HG03575 (cell line): ENCODE measurements around the gene BCL2L1.
"Not testable (repeated sequence)": the region's sequence is repeated elsewhere in the genome, so short reads cannot be mapped to it uniquely, and the experiment has no call there.

Experiments used
- ATAC-seq: cut with Tn5 transposase; IDR thresholded peaks from one replicate; pipeline ENCODE4 v1.9.1; 2021; ENCODE audit not compliant: unreplicated experiment, insufficient number of reproducible peaks, low FRiP score; ENCODE audit errors: extremely low read depth

Gene BCL2L1

DNA sequence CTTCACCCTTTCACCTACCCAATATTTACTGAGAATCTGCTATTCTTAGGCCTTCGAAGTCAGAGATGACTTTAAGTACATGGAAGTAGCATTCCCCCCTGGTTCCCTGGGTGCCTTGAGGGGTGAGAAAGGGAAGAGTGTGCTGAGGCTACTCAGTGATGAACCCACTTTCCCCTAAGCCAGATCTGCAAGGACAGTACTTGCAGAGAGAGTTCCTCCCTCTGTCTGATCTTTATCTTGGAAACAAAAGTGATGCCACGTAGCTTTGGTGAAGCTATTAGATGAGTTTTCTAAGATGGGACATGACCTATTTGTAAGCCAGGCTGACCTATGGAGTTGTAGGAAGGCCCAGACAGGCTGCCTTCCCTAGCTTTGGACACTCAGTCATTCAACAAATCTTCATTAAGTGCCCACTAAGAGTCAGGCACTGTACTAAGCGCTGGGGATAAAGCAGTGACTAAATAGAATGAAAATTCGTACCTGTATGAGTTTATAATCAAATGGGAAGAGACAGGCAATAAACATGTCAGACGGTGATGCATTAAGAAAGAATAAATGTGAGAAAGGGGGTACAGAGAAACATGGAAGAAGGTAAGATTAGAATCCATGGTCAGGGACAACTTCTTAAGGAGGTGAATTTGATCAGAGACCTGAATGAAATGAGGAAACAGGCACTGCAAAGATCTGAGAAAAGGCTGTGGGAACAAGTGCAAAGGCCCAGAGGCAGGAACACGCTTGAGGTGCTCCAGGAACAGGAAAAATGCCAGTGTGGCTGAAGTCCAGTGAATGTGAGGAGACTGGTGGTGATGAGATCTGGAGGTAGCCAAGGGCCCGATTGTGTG lies 42.2 kb downstream of the BCL2L1 start:
- ATAC-seq: no peak

DNA sequence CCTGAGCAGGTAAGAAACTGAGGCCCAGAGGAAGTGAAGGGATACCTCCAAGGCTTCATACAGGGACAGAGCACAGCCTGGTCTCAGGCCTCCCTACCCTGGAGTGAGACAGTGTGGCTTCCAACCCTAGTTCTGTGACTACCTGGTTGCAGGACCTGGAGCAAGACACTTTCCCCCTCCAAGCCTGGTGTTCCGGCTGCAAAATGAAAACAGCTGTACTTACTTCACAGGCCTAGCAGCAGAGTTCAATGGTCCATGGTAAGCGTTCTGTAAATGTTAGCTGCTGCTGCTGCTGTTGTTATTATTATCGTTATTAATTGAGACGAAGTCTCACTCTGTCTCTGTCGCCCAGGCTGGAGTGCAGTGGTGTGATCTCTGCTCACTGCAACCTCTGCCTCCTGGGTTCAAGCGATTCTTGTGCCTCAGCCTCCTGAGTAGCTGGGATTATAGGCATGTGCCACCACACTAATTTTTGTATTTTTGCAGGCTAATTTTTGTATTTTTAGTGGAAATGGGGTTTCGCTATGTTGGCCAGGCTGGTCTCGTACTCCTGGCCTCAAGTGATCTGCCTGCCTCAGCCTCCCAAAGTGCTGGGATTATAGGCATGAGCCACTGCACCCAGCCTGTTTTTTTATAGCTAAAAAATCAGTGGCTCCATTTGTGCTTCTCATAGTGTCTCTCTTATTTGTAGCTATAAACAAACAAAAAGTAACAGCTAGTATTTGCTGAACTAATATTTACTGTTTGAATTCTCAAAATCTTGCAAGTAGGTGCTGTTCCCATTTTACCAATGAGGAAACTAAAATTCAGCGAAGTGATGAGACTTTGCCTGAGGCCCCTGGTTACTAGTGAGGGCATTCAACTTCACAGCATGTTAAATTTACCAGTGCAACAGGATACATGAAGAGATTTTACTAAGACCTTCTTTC lies 43.0 kb downstream of the BCL2L1 start:
- no peak for ATAC-seq

DNA sequence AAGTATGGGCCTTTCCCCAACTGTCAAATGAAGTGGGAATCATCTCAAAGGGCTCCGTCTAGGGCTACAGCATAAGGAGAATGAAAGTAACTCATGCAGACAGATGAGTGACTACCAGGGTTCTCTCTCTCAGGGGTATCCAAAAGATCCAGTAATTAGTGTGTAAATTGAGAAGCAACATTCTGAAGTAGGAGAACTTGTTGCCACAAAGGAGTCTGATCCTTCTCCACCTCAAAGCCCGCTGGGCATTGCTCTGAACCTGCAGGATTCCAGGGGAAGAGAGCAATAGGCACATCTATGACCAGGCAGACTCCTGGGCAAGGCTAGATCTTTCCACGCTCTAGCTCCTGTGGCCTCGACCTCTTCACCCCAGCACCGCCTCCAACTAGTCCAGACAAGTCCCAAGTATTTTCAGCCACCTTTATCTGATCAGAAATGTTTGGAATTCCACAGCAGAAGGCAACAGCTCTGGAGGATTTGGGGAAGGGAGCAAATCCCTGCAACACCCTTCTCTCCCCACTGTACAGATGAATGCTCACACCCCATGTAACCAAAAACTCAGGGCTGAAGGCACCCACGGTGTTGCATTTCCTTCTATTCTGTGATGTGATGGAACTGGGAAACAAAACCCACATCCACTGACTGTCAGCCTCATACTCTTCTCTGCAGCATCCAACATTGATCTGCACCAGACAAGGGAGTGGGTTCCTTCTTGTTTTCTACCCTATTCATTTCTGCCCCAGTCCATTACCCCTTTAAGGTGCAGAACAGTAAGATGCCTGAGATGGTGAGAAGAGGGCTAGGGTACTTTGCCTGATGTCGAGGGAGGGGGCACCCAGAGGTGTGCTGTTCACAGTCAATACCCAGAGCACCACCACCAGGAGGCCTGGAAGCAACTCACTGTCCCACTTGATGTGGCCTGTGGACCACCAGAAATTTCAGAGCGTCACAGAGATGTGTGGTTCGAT lies 44.0 kb downstream of the BCL2L1 start:
- ATAC-seq: no peak

DNA sequence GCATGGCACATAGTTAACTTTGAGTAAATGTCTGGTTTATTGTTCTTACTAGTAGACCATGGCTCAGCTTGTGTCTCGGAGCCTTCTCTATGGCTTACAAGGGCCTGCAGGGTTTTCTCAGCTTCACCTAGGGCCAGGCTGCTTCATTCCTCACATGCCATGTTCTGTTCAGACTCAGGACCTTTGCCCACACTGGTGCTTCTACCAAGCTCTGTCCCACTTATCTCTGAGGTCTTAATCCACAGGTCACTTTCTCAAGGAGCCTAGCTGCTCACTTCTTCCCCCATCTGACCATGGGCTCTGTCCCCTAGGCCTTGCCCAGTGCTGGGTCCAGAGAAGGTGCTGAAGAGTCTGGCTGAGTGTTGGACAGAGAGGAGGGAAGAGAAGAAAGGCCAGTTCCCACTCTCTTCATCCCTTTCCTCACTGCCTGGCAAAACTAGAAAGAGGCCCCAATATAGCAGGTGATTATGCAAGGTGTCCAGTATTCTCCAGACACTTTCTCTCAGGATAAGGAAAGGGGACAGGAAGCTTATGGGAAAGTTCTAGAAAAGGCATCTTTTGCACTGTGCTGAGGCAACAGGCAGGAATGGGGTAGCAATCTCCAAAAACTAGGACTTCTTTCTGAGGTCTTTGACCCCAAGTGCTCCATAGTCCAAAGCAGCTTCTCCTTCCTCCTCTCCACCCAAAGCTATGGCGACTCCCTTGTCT lies 45.0 kb downstream of the BCL2L1 start:
- no peak for ATAC-seq

GRCh38 chr20:31676609-31676989 lies 46.1 kb downstream of the BCL2L1 start:
- ATAC-seq: no peak

GRCh38 chr20:31675828-31676608 lies 46.6 kb downstream of the BCL2L1 start:
- no peak for ATAC-seq

DNA sequence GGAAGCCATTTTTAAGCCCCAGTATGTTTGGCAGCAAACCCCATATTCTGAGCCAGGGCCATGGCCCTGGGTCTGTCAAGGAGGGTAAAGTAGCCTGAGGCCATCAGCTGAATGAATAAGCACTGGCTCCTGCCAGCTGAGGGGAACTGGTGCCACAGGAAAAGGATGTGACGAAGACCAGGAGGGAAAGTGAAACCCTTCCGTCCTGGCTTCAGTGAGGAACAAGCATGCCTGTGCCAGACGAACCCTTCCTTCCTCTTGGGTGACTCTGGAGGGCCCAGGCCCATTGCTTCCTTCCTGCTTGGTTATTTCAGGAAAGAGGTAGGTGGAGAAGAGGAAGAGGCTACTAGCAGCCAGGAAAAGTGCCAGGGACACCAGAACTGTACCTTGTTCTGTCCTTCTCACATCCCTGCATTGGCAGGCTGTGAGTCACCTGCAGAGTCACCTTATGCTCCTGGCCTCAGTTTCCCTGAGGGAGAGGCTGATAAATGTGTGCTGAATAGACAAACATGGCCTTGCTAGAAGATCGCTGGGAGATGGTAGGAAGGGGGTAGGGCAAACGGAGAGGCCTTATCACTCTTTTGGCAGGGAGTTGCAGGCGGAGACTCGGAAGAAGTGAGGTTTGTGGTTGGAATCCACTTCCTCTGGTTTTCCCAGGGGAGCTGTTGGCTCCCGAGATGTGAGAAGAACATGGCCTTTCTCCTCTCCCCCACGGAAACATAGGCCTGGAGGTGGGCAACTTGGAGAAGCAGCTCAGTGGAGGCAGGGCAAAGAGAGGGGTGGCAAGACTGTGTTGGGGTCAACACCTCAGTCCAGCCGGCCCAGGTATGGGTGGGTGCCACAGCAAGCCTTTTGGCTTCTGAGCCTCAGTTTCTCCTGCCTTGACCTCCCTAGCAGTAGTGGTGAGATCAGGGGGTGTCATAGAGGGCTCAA lies 47.5 kb downstream of the BCL2L1 start:
- no peak for ATAC-seq

DNA sequence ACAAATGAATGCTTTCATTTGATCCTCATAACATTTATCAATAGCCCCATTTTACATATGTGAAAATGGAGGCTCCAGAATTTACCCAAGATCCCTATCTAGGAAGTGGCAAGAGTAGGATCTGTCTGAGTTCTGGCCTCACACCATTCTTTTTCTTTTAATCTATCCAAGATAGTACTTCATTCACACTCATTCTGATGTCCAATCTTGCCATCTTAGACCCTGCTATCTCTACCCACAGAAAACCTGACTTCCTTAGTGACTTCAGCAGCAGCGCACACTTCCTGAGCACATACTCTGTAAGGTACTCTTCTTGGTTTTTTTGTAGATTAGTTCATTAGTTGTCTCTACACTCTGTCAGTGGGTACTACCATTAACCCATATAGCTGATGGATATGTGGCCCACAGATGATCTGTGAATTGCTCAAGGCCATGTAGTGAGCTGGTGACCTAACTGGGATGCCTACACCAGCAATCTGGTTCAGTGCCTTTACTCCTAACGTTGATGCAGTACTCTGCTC lies 48.7 kb downstream of the BCL2L1 start:
- no peak for ATAC-seq

DNA sequence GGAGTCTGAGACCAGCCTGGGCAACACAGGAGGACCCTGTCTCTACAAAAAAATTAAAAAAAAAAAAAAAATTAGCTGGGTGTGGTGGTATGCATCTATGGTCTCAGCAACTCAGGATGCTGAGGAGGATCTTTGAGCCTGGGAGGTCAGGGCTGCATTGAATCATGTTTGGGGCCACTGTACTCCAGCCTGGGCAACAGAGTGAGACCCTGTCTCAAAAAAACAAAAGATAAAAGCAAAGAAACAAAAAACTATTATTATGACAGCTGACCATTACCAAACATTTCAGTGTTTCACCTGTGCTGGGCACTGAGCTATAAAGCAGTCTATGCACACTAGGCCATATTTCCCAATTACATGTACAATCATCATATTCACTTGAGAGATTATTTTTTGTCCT lies 49.2 kb downstream of the BCL2L1 start:
- no peak for ATAC-seq

GRCh38 chr20:31671324-31671723 lies 51.3 kb downstream of the BCL2L1 start:
- no peak for ATAC-seq

DNA sequence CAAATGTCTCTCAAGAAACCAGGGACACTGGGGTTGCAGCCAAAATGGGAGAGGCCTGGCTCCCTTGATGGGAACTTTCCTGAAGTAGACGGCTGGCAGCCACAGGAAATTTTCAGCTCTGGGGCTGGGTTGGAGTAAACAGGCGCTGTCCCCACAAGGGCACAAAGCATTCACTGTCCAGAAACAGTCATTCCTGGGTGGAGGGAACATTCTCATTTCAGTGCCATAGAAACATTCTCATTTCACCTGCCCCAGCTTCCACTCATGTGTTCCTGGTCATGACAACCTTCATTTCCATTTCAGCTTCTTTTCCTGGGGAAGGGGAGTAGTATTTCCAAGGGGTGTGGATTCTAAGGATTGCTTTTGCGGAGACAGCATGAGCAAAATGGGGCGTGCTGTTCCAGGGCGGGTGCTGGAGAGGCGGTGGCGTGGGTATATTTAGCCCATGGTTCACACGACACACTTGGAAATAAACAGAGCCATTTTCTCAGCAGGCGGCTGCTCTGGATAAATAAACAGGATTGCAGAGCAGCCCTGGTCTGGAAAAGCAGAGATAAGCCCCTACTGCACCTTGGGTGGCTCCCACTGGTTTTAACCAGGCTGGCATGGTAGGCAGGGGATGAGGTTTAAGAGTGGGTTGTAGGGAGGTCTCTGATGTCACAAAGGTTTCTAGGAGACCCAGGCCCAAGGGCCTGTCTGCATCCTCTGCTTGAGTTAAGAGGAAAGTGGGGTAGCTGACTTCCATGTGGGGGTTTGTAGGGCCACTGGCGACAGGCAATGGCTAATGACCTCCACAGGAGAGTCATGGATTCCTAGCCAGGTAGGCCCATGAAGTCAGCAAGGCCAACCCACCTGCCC lies 52.1 kb downstream of the BCL2L1 start:
- no peak for ATAC-seq

DNA sequence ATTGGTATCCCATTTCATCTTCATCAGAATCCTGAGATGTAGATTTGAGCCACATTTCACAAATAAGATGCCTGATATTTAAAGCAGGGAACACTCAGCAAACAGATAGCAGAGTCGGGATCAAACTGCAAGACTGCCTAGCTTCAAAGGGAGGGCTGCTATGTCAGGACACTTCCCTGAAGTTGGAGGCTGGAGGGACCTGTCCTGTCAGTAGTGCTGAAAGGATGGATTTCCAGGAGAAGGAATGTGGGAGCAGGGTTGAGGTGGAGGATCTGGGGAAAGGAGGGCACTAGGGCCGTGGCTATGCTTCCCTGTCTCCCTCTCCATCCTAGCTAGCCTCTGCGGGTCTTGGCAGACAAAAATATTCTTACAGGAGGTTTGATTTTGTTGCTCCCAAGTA lies 52.8 kb downstream of the BCL2L1 start:
- no peak for ATAC-seq

DNA sequence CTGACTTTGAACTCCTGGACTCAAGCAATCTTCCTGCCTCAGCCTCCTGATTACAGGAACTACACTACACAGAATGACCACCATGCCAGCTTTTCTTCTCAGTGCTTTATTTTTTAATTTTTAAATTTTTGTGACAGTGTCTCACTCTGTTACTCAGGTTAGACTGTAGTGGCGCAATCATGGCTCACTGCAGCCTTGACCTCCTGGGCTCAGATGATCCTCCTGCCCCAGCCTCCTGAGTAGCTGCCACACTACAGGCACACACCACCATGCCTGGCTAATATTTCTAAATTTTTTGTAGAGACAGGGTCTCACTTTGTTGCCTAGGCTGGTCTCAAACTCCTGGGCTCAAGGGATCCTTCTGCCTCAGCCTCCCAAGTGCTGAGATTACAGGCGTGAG lies 53.7 kb downstream of the BCL2L1 start:
- ATAC-seq: not testable (repeated sequence)

DNA sequence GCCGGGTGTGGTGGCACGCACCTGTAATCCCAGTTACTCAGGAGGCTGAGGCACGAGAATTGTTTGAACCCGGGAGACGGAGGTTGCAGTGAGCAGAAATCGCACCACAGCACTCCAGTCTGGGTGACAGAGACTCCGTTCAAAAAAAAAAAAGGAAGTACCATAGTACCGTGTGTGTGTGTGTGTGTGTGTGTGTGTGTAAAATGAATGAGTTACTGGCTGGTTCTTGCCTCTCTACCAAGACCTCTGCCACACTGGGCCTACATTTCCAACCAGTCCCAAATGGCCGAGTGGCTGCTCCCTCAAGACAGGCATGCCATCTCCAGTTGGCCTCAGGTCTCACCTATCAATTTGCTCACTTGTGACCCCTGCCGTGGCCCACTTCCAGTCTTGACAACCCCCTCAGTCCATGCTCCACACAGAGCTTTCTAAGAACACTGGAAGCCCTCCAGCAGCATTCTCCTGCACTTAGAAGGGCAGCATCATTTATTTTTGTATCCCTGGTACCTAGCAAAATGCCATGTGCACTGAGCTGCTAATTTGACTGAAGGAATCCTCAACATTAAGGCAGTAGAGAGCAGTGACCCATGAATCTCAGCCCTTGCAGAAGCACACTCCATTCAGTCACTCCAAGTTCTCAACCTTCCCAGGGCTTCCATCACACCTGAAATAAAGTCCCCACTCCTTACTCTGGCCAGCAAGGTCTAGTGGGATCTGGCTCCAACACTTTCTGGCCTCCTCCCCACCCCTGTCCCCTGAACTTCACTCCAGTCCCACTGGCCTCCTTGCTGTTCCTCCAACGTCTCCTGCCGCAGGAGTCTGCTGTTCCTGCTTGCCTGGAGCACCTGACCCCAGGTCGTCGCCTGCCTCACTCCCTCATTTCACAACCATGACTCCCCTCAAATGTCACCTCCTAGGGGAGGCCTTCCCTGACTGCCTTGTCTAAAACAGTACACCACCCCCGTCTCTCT lies 55.1 kb downstream of the BCL2L1 start:
- no peak for ATAC-seq
